Stimulated activated CD8-positive, alpha-beta memory T cell treated with anti-CD3 and anti-CD28 coated beads, Interleukin-4, amount 100 ng/mL, for 24 hours (primary cell): Measurements from ENCODE around the gene TAPBP.

Experiments
- DNase-seq: peaks from one replicate; pipeline ENCODE4 v3.0.0-alpha.2; 2020; ENCODE audit warnings: low read depth

Gene TAPBP

DNA sequence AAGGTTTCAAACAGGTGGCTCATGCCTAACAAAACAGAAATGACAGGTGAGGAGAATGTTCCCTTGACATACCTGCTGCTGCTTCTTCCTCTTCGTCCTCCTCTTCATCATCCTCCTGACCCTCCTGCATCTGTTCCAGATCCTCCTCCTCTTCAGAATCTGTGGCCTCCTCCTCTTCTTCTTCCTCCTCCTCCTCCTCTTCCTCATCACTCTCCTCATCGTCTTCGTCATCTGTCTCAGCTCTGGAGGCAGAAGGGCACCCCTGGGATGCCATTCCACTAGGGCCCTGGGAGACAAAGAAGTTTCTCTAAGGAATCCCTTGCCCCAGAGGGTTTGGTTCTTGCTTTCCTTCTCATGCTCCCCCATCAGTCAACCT is 6.0 kb upstream of the TAPBP start:
- no peak for DNase-seq

DNA sequence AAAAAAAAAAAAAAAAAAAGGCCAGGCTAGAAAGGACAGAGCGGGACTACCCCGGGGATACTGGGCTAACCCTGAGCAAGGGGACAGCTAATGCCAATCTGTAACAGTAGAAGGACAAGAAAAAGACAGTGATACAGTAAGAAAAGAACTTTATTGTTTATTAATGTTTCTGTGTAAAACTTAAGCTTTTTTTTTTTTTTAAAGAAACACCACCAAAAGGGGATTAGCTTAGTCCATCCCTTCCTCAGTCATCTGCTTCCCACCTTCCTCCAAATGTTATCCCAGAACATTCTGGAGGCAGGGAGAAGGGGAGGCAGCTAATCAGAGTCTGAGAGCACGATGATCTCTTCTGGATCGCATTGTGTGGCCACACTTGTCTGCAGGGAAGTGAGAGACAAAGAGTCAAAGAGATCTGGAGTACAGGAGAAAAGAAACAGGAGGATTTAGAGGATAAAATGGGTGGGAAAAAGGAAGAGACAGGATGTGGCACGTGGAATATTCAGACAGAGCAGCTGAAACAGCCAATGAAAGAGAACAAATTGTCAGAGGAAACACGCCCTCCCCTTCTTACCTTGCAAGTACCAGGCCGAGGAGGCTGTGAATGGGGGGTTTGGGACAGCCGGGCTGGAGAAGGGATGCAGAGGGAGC is 4.7 kb upstream of the TAPBP start:
- DNase-seq = no peak

DNA sequence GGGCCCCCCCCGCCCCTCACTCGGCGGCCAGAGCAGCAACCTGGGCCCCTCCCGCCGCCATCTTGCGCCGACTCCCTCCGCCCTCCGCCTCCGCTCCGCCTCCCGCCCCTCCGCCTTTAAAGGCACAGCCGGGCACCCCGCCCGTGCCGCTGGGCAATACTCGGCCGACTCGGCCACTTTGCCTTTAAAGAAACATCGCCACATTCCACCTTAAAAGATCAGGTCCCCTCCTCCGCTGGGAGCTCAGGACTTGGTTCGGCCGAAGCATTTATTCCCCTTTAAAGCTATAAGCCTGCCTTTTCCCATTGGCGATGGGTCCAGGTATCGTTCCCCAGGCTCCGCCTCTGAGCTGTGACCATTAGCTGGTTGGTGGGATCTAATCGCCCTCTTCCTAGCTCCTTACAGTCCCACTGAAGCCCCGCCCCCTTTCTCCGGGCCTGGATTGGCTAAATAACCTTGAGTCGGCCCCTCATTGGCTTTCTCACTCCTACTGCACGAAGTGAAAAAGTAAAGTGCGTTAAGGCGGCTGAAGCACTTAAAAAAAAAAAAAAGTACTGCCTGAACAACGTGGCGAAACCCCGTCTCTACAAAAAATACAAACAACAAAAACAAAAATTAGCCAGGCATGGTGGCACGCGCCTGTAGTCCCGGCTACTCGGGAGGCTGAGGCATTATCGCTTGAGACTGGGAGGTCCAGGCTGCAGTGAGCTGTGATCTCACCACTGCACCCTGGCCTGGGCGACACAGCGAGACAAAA is 4.0 kb upstream of the TAPBP start, which contains the start of gene ZBTB22:
ZBTB22 (minus strand) TSS at position 76 of the 757 bp plus-strand sequence. CDS start 828 bp downstream, outside the sequence.
- DNase-seq = peak; percentile 94

DNA sequence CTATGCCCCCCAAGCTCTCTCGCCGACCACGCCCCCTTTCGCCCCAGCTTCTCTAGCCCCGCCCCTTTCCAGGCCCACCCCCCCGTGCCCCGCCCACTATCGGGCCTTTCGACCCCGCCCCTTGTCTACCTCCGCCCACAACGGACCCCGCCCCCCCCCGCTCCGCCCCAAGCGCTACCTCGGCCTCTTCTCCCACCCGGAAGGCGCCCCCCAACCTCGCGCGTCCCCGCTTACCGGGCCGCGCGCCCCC is 3.5 kb upstream of the TAPBP start:
- no peak for DNase-seq

DNA sequence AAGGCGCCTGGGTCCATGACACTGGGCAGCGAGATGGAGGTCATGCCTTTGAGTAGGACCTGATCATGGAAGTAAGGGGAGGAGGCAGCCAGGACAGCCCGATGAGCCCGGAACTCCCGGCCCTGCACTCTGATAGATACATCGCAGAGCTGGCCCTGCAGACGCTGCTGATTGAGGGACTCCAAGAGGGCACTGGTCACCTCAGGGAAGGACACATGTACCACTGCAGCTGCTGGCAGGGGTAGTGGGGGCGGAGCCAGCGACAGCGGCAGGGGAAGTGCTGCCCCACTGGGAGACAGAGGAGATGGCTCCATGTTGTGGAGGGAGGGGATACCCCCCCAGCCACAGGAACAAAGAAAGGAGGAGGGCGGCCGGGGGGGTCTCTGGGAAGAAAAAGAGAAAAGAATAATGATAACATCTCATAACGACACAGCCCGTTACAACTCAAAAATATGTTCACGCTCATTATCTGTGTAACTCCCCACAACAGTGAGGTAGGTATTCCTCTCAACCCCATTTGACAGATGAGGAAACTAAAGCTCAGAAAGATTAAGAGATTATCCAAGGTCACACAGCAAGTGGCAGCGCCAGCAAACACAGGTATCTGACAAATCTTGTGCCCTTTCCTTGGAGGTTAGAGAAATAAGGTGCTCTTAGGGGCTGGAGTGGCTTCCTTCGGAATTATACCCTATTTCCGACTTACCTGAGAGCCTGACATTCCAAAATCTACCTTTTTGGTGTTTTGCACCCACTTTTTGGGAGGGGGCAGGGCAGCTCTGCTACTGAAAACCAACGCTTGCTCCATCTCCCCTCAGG is 2.9 kb upstream of the TAPBP start:
- no peak for DNase-seq

DNA sequence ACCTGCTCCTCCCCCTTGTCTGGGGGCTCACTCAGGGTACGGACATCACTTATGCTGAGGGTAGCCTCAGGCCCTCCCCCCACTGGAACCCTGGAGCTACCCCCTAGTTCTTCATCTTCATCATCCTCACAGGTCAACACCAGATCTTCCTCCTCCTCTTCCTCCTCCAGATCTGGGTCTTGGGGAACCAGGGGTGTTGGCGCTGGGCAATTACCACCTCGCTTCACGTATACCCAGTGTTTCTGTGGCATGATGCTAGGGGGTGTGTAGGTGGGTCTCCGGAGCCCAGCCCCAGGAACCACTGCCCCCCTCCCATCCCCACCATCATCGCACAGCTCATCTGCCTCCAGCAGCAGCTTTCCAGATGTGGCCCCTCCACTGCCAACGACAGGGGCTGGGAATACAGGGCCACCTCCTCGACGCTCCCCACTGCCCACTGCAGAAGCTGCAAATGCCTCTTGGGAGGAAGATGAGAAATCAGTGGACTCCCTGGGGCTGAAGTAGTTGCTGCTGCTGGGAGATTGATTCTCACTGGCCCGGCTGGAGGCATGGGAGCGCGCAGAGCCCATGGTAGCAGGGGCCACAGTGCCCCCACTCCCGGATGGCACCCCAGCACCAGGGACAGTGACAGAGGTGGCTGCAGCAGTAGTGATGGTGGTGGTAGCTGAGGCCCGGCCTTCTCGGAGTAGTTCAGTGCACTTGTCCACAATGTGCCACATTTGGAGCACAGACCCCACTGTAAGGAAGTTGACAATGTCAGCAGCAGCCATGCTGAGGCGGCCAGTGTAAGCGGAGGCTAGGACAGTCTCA is 2.1 kb upstream of the TAPBP start:
- DNase-seq = no peak

DNA sequence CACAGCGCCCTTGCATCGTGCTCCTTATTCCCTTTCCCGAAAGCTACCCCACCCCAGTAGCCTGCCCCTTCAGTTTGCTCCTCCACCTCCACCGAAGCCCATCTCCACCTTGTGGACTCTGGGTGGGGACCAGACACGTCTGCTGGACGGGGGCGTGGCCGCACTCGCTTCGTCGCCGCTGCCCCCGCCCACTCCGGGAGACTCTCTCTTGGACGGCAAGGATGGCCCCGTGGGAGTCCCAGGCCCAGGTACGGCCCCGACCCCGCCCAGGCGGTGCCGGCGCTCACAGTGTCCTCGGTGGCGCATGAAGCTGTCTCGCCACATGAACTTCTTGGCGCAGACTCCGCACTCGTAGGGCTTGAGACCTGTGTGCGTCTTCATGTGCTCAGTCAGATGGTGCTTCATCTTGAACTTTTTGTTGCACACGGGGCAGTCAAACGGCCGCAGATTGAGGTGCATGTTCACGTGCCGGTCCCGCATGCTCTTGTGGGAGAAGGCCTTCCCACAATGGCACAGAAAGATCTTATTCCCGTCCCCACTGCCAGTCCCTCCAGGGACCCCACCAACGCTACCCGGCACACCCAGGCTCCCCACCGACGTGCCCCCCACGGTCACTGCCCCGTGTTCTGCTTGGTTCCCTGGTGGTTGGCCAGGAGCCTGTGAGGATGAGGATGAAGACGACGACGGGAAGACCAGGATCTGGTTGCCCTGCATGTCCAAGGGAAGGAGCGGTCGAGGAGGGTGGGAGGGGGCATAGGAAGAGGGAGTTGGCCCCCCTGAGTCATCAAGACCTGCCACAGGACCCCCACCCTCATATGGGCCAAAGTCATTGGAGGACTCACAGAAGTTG is 1.3 kb upstream of the TAPBP start:
- no peak for DNase-seq

DNA sequence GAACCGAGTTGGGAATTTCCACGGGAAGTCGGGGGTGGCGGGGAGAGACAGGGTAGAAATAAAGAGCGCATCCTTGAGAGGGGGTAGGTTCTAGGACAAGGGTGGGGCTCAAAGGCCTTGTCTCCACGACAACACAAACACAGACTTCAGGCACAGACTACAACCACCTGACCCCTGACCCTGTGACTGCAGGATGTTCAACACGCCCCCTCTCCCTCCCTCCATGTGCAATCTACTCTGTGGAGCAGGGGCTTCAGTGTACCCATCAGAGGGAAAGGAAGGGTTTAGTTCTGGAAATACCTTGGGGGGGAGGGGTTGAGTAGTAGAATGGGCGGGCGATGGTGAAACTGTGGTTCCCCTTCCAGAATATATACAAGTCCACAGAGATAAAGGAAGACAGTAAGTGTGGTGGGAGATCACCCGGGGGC is 651 bp upstream of the TAPBP start:
- DNase-seq = peak; percentile 49

DNA sequence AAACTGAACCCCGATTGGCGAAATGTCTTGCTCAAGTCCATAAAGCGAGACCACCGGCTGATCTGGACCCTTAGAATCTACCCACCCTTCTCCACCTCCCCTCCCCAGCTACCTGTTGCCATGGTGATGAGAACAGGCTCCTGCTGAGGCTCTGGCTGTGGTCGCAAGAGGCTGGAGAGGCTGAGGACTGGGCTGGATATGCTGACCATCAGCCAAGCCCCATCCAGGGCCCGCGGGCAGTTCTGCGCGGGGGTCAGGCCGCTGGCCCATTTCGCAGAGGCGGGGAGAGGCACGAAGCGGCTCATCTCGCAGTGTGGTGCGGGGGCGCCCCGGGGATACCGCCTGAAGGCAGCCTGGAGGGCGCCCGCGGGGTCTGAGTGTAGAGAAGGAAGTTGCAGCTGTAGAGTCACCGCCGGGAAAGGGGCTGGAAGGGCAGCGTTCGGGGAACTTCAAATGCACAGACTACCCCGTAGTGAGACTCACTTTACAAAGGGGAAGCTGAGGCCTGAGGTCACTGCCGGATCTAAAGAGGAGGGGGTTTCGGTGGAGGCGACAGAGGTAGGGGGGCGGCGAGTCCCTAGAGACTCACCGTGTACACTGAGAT is 671 bp downstream of the TAPBP start:
- DNase-seq = peak; percentile 32

DNA sequence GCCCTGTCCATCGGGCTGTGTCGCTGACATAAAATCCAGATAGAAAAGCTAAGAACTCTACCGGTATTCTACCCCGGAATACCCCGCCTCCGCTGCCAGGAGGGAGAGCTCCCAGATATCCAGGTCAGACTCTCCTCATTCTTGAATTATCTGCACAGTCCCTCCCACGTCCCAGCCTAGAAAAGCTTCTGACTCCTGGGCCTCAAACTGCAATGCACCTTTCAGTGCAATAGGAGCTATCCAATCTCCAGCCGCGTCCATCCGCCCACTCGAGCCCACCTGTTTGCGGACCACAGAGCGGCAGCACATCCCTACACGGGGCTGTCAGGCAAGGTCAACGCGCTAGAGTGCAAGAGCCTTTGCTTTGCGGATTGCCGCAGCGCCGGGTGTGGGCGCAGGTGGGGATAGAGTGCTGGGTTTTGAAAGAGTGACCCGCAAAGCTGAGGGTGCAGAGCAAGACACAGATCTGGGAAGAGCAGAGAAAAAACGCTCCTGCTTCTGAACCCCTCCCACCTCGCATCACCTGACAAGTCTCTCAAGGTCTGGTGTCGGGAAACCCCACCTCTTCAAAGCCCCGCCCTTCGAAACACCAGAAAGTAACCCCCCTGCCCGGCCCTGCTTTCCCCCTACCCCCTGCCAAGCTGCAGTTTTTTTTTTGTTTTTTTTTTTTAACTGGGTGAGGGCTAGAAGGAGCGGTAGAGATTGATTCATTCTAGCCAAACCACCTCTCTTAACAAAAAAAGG is 1.3 kb downstream of the TAPBP start:
- DNase-seq = peak; percentile 66

DNA sequence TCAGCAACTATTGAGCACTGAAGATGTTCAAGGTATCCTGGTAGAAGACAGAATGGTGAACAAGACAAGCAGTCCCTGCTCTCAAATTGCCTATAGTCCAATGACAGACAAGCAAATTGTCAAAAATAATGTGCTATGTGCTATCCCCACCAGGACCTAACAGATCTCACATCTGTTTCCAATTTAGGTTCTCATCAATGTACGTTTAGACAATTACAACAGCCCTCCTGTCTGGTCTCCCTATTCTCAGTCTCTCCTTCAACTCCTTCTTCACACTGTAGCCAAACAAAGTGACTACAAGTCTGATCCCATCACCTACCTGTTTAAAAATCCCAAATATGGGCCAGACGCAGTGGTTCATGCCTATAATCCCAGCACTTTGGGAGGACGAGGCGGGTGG is 7.5 kb downstream of the TAPBP start:
- no peak for DNase-seq

DNA sequence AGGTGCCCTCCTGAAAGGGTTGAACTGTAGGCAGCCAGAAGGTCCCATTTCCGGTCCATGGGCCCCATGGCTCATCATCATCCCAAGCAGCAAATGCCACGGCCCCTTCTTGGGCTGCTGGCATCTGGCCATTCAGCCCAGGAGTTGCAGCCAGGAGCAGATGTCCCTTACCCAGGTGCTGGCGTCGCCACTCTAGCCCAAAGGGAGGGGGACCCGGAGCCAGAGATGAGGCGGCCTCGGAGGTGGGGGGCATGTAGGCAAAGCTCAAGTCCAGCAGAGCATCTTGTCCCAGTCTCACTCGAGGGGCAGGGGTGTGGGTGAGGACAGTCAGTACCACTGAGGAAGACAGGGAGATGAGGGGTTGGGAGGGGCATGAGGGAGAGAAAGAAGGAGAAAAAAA is 8.8 kb downstream of the TAPBP start:
- no peak for DNase-seq

DNA sequence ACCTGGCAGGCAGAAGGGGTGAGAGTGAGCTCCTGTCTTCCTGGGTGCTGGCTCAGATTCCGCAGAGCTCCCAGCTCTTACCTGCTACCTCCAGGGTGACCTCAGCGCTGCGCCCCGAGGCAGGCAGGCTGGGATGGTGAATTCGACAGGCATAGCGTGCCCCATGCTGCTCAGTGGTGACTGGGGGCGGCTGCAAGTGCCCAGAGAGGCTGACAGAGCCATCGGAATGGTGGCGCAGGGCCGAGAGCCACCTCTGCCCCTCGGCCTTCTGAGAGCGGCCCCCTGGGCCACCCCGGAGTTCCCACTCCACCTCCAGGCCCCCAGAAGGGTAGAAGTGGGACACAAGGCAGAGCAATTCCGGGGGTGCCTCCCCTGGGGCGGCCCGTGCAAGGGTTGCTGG is 9.7 kb downstream of the TAPBP start:
- DNase-seq = no peak

DNA sequence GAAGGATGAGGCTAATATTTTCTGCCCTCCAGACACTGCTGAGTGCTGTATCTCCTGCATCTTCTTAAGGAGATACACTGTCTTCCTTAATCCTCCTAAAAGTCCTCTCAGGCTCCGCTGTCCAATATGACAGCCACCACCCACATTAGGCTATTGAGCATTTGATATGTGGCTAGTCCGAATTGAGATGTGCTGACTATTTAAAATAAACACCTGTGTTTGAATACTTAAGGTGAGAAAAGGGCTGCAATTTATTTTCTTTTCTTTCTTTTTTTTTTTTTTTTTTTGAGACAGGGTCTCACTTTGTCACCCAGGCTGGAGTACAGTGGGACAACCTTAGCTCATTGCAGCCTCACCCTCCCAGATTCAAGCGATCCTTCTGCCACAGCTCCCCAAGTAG is 12.0 kb downstream of the TAPBP start:
- no peak for DNase-seq

DNA sequence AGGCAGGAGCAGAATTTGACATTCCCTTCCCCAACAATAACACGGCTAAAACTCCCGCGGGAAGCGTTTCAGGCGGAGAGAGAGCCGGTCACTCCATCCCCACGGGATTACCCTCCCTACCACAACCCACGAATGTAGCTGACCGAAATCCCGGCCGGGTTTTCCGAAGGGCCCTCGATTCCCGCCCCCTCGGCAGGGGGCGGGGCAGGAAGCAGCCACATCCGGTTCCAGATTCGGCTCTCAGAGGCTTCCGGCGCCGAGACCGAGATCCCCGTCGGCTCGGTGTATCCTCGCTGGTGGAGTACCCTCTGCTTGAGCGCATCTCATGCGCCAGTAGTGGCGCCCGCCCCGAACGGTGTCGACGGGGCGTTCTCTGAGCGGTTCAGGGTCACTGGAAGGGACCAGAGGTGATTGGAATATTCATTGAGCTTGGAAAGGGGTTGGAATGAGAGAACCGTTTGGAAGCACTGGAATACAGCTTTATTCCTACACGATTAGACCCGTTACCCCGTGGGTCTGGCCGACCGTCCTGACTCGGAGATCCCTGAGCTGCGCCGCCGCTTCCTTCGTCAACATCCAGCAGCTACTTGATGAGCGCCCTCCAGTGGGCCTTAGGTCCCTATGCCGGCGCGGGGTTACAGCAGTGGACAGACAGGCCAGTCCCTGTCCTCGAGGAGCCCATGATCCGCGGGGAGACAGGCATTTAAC is 14.5 kb downstream of the TAPBP start:
- DNase-seq = peak; percentile 90

DNA sequence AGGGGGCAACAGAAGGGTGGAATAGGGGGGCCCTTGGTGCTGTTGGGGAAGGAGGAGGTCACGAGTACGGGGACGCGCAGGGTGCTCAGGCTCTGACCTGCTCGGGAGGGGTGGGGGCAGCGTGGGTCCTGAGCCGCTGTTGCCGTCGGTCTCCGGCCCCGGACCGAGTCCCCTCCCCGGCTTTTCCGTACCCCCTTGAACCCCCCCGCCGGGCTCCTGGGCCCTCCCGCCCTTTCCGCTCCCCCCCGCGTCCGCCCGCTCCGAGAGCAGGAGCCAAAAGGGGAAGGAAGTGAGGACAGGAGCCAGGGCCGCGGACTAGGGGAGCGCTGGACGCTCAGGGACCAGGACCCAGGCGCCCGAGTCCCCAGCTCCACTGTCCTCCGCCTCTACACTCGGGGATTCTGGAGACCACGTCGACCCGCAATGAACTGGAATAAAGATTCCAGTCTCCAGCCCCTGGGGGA is 15.1 kb downstream of the TAPBP start, which contains the start of gene RGL2:
RGL2 (minus strand) TSS at position 170 of the 464 bp plus-strand sequence. CDS start 332 bp downstream, outside the sequence.
- DNase-seq = no peak

DNA sequence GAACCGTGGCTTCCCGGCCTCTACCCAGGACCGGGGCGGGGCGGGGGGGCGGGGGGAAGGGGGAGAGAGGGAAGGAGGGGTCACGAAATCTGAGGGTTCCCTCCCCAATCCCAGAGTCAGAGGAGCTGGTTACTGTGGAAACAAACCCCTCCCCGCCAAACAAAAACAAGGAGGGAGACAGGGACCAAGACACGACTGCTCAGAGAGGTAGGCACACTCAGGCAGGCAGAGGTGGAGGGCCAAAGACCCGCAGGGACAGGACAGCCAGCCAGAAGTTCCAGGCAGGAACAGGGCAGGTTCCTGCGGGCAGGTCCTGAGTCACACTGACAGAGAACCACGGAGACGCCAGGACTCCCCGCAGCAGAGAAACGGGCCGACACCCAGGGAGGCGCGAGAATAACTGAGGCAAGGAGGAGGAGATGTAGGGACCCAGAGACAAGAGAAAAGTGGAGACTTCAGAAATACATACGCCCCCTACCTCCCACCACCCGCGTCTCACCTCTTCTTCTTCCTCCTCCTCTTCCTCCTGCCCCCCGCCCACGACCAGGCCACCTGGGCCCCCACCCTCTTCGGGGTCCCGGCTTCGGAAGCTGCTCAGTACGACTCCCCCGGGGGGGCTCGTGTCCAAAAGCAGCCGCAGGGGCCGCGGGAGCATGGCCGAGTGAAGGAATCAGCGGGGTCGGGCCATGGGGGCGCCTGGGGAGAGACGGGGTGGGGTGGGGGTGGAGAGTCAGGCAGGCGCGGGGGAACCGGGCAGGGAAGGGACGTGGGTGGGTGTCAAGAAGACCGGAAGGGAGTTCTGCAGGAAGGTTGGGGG is 15.7 kb downstream of the TAPBP start:
- no peak for DNase-seq

DNA sequence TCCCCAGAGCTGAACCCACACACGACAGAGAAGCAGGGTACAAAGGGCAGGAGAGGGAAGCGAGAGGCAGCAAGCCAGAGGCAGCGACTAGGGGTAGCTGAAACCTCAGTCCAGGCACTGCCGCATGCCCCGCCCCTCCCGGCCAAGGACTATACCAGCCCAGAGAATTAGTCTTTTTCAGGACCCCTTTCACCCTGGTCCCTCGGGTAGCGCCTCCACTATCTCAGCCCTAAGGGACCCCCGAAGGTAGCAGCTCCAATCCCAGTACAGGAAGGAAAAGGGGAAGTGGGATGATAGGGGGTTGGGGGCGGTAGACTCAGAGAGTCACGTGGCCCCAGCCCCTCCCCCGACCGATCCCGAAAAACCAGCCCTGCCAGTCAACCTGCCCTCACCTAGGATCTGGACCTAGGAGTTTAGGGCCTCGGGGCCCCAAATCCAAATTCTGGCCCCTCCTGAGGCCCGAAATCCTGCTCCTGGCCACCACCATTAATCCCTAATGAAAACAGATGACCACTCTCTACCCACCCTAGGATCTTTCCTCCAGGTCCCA is 16.4 kb downstream of the TAPBP start:
- DNase-seq = no peak
